HepG2 (cell line): ENCODE measurements around the gene SNX10. TPM values are rescaled to one million over a fixed set of nuclear protein-coding genes. Genes with fewer than 3 reads are reported as not detected.

Experiments
- AHDC1 ChIP-seq: sonication (generic); formaldehyde crosslinking; IDR thresholded peaks from 2 replicates; pipeline ENCODE4 v1.5.1; 2020; ENCODE audit warnings: mild to moderate bottlenecking, missing genetic modification reagents, borderline replicate concordance
- ARNT2 ChIP-seq: sonication (generic); formaldehyde crosslinking; IDR thresholded peaks from 2 replicates; pipeline ENCODE4 v1.8.0; 2022; ENCODE audit warnings: mild to moderate bottlenecking, low read depth, missing genetic modification reagents, moderate library complexity
- GZF1 ChIP-seq: sonication (generic); formaldehyde crosslinking; IDR thresholded peaks from 2 replicates; pipeline ENCODE4 v1.5.1; 2020; ENCODE audit warnings: mild to moderate bottlenecking, missing genetic modification reagents
- HOMEZ ChIP-seq: IDR thresholded peaks from 2 replicates; pipeline ENCODE4 v1.6.1; 2016; ENCODE audit warnings: low read depth
- MAZ ChIP-seq, 2 experiments: sonication (generic) in 1 of 2; formaldehyde crosslinking in 1 of 2; IDR thresholded peaks; 2 replicates each; pipeline versions ENCODE4 v1.5.0 to v1.6.1; 2012 to 2020; ENCODE audit warnings: low read depth in 2 of 2, mild to moderate bottlenecking in 2 of 2, borderline replicate concordance in 1 of 2, improper control_type of control experiment in 1 of 2, low read length in 1 of 2, missing genetic modification reagents in 1 of 2, moderate library complexity in 1 of 2
- NR3C1 ChIP-seq: sonication (generic); formaldehyde crosslinking; IDR thresholded peaks from 2 replicates; pipeline ENCODE4 v1.4.0; 2020; ENCODE audit warnings: missing genetic modification reagents
- U2AF2 ChIP-seq: fragments of 200-400 bp; formaldehyde crosslinking; IDR thresholded peaks from 2 replicates; pipeline ENCODE4 v1.6.1; 2017; ENCODE audit warnings: low read depth, mild to moderate bottlenecking, low read length
- ZBTB14 ChIP-seq: sonication (generic); formaldehyde crosslinking; IDR thresholded peaks from 2 replicates; pipeline ENCODE4 v1.4.0; 2020; ENCODE audit warnings: missing genetic modification reagents
- ZFYVE20 ChIP-seq: sonication (generic); formaldehyde crosslinking; IDR thresholded peaks from 2 replicates; pipeline ENCODE4 v1.8.0; 2023; ENCODE audit warnings: low read depth, mild to moderate bottlenecking, moderate library complexity, missing genetic modification reagents, borderline replicate concordance
- ZMAT5 ChIP-seq: sonication (generic); formaldehyde crosslinking; IDR thresholded peaks from 2 replicates; pipeline ENCODE4 v1.5.0; 2020; ENCODE audit warnings: mild to moderate bottlenecking, low read depth, missing genetic modification reagents, borderline replicate concordance
- ZNF687 ChIP-seq: sonication (generic); formaldehyde crosslinking; IDR thresholded peaks from 2 replicates; pipeline ENCODE4 v1.5.1; 2020; ENCODE audit warnings: mild to moderate bottlenecking, missing genetic modification reagents, moderate library complexity
- ZSCAN21 ChIP-seq: sonication (generic); formaldehyde crosslinking; IDR thresholded peaks from 2 replicates; pipeline ENCODE4 v1.8.0; 2022; ENCODE audit warnings: mild to moderate bottlenecking, missing genetic modification reagents, moderate library complexity, borderline replicate concordance
- polyA plus RNA-seq, 8 experiments: library from polyadenylated mRNA; depleted of rRNA in 3 of 8; stranded (reverse) in 7 of 8; unstranded in 1 of 8; fragments of >200 nt; fragmentation: Illumina TruSeq in 4 of 8; extraction: Trizol in 4 of 8; gene quantifications; 2 replicates each; pipeline versions ENCODE4 v1.2.1 to v1.2.3, GENCODE V29; 2011 to 2016; ENCODE audit warnings: low read depth in 4 of 8, missing spikeins in 1 of 8, mixed read lengths in 1 of 8; ENCODE audit not compliant: insufficient read depth in 1 of 8
- total RNA-seq, 5 experiments: library from RNA; depleted of rRNA; stranded (reverse); fragments of >200 nt; fragmentation: Illumina TruSeq; extraction: Trizol; gene quantifications; 2 replicates each; pipeline ENCODE4 v1.2.3, GENCODE V29; 2016; ENCODE audit warnings: low read depth in 1 of 5

The SNX10 gene
- total and polyA plus RNA-seq, 2 of the 13 experiments (the other 11 are each of a cell fraction or from before 2014, with no cell fraction given) = 26.0 to 27.6 TPM

- TF ChIP-seq ZBTB14 (CRISPR knock-in tag) (peak; percentile 91), ZMAT5 (CRISPR knock-in tag) (no peak), GZF1 (CRISPR knock-in tag) (no peak), HOMEZ (CRISPR knock-in tag) (0 out of 2 replicates have a peak, but pooled peaks have one; percentile 35), AHDC1 (CRISPR knock-in tag) (peak; percentile 8; the same call in 1 of the 2 replicates), ARNT2 (CRISPR knock-in tag) (no peak; the same call in 1 of the 2 replicates), NR3C1 (CRISPR knock-in tag) (no peak), ZNF687 (CRISPR knock-in tag) (peak; percentile 71), U2AF2 (no peak), ZSCAN21 (CRISPR knock-in tag) (peak; percentile 77; the same call in 1 of the 2 replicates), MAZ (IDR thresholded peaks at IDR 0.05; ENCODE audit: borderline replicate concordance, low read depth, low read length) (no peak), MAZ (CRISPR knock-in tag; IDR thresholded peaks at IDR 0.05; ENCODE audit: low read depth) (peak; percentile 75; the same call in 1 of the 2 replicates), ZFYVE20 (CRISPR knock-in tag) (no peak)
These were observed at the start of gene SNX10 (continued) for GRCh38 chr7:26291699-26292538.
